CD1c-positive myeloid dendritic cell (primary cell): ENCODE results near the gene ROBO1.

Experiments
- DNase-seq: peaks from one replicate; pipeline ENCODE4 v3.0.0-alpha.2; 2016; ENCODE audit errors: extremely low spot score

Gene ROBO1

DNA sequence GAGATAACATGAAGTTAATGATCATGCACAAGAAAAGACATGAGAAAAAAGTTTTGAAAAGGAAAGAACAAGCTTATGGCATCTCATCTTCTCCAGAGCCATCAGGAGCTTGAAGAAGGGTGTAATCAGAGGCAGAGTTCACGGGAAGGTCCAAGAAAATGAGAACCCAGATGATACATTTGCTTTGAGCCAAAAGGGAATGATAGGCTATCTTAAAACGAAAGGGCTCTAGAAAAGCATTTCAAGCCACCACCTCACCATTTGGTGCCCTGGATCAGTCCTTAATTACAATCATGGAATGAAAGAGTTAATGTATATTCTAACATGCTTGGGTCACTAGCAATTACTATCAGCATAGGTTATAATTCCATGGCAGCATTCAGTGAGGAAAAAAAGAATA lies 781.8 kb downstream of the ROBO1 start:
- DNase-seq = no peak

- DNase-seq = no peak
Observed at GRCh38 chr3:78979028-78979427, 788.8 kb downstream of the ROBO1 start.

GRCh38 chr3:78978037-78978436 lies 789.8 kb downstream of the ROBO1 start:
- no peak for DNase-seq

GRCh38 chr3:78977073-78977472 lies 790.7 kb downstream of the ROBO1 start:
- DNase-seq = no peak

- DNase-seq = no peak
Observed at GRCh38 chr3:78976200-78976599, 791.6 kb downstream of the ROBO1 start.

- no peak for DNase-seq
Observed at GRCh38 chr3:78974181-78974790, 793.5 kb downstream of the ROBO1 start.

- DNase-seq = no peak
Observed at GRCh38 chr3:78972617-78973301, 795.0 kb downstream of the ROBO1 start.

GRCh38 chr3:78970656-78971055 lies 797.1 kb downstream of the ROBO1 start:
- DNase-seq = no peak

GRCh38 chr3:78969483-78969882 lies 798.3 kb downstream of the ROBO1 start:
- no peak for DNase-seq

DNA sequence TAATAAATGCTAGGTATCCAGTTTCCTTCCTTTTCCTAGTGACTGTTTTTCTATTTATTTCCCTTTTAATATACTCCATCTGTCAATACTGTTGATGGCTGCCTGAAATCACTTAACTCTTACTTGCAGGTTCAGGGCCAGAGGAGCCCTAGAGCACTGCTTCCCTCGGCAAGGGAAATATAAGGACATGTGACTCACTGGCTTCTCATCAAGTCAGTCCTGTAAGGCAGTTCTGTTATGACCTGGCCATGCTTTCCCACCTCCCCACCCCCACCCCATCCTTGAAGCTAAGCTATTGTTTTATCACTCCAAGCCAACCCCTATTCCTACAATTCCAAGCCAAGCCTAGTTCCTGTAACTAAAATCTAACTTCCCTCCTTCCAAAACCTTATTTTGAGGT lies 800.7 kb downstream of the ROBO1 start:
- DNase-seq = no peak

GRCh38 chr3:78963771-78964170 lies 804.0 kb downstream of the ROBO1 start:
- no peak for DNase-seq

- DNase-seq = no peak
Observed at GRCh38 chr3:78957456-78957855, 810.3 kb downstream of the ROBO1 start.

DNA sequence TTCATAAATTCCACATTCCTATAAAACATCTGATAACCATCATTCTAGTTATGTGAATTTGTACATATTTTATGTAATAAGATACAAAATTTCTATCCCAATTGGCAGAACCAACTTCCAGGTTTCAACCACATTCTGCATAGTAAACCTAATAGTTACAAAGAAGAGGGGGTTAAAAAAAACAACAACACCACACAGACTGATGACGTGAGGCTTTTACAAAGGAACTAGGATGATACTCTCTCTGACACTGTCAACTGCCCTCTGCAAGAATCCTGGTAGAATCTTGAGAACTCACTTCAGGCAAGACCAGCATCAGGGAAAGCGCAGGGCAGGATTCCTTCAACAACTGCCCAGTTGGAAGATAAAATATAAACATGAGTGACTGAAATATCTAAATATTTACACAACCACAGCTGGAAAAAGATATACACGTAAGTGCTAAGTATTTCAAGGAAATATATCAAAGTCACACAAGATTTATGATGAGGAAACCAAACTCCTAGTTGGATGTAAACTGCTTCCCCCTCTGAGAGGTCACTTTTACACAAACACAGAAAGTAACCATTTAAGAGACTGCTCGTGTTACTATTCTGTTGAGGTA lies 816.4 kb downstream of the ROBO1 start:
- DNase-seq = no peak

- DNase-seq = no peak
Observed at GRCh38 chr3:78941587-78941986, 826.2 kb downstream of the ROBO1 start.

DNA sequence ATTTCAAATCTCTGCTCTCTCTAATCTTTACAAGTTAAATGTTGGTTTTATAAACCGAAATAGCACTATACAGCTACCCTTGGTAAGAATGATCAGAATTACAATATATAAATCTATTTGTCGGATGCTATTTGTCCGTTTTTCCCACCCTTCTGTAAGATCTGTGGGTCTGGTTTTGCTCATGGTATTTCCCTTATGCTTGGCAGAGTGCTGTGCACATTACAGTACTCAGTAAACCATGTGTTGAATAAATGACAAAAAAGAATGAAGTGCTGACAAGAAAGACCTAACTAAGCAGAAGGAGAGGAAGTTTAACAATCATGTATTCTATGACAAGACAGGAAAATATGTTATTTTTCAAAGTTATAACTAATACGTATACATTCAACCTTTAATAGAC lies 827.2 kb downstream of the ROBO1 start:
- no peak for DNase-seq

DNA sequence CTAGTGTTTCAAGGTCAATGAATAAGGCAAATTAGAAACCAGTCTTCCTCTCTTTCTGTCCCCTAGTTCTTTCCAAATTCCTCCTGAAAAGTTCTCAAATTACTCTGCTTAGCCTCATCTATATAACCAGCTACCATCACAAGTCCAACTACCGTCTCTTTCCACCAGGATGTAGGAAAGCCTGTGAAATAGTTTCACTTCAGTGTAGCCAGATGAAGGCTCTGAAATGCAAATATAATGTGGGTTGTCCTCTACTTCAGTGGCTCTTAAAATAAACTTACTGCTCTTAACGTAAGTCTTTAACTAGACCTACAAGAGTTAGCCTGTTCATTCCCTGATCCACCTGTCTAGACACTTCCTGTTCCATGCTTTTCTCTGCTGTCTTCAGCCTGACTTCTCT lies 827.7 kb downstream of the ROBO1 start:
- DNase-seq = no peak

- DNase-seq = no peak
Observed at GRCh38 chr3:78937475-78937874, 830.3 kb downstream of the ROBO1 start.

- DNase-seq = no peak
Observed at GRCh38 chr3:78927759-78928158, 840.0 kb downstream of the ROBO1 start.

- DNase-seq = no peak
Observed at GRCh38 chr3:78926523-78926922, 841.3 kb downstream of the ROBO1 start.

- DNase-seq = no peak
Observed at GRCh38 chr3:78924711-78925110, 843.1 kb downstream of the ROBO1 start.

GRCh38 chr3:78919021-78919755 lies 848.6 kb downstream of the ROBO1 start:
- no peak for DNase-seq

DNA sequence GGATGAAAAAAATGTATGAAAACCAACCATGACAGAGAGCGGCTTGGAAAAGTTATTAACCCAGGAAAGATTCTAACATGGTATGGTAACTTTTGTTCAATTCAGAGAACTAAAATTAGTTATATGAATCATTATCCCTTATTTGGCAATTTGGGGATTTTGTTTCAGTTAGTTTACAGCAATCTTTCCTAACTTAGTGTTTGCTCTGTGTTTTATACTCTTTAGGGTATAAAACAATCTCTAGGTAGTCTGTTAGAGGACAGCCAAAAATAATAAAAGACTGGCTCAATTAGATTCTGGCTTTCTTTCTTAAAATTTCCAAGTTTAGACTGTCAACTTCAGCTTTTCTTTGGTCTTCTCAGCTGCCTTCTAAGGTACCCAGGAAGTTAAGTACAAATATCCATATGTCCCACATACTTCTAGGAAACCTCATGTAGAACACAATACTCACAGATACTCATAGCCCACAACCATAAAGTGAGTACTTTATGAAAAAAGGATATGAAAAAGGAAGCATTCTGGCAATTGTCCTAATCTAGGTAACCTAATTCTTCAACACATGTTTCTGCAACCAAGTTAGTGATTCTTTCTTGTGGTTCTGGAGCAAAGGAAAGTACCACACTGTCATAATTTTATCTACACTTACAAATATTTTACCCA lies 849.3 kb downstream of the ROBO1 start:
- DNase-seq = no peak
